Glutamatergic neuron (in vitro differentiated cells): Measurements from ENCODE around the gene AMIGO3. TPM values are rescaled to one million over a fixed set of nuclear protein-coding genes. Genes with fewer than 3 reads are reported as not detected.
A peak's percentile ranks its signal among the peaks of the same experiment; 100 is the strongest.
"Not testable (repeated sequence)": the region's sequence is repeated elsewhere in the genome, so short reads cannot be mapped to it uniquely, and the experiment has no call there.

ENCODE experiments used
- DNase-seq: peaks from one replicate; pipeline ENCODE4 v3.0.0; 2022
- H3K27ac Mint-ChIP-seq: one replicate; pipeline ENCODE4 v1.8.0; 2020; ENCODE audit warnings: mild to moderate bottlenecking, mixed read lengths, inconsistent platforms; ENCODE audit not compliant: unreplicated experiment
- H3K27me3 Mint-ChIP-seq: one replicate; pipeline ENCODE4 v1.8.0; 2020; ENCODE audit warnings: mild to moderate bottlenecking, moderate library complexity, mixed read lengths, inconsistent platforms; ENCODE audit not compliant: unreplicated experiment
- H3K36me3 Mint-ChIP-seq: one replicate; pipeline ENCODE4 v1.8.0; 2020; ENCODE audit warnings: mild to moderate bottlenecking, mixed read lengths, inconsistent platforms; ENCODE audit not compliant: unreplicated experiment
- H3K4me1 Mint-ChIP-seq: one replicate; pipeline ENCODE4 v1.8.0; 2020; ENCODE audit warnings: mild to moderate bottlenecking, low read depth, mixed read lengths, inconsistent platforms; ENCODE audit not compliant: unreplicated experiment
- H3K4me3 Mint-ChIP-seq: one replicate; pipeline ENCODE4 v1.8.0; 2020; ENCODE audit warnings: mild to moderate bottlenecking, mixed read lengths, inconsistent platforms; ENCODE audit not compliant: unreplicated experiment
- H3K9me3 Mint-ChIP-seq: one replicate; pipeline ENCODE4 v1.8.0; 2020; ENCODE audit warnings: mild to moderate bottlenecking, moderate library complexity, mixed read lengths, inconsistent platforms; ENCODE audit not compliant: unreplicated experiment
- total RNA-seq: library from RNA; stranded (reverse); fragmentation: NEBNext Ultra II Directional; extraction: Animal tissue kit (Norgen Biotek cat#: 25700); gene quantifications from one replicate; pipeline ENCODE4 v1.2.1, GENCODE V29; 2021; ENCODE audit not compliant: unreplicated experiment
- TF ChIP-seq, protein P1 (sequence below): fragments of 200-600 bp; sonication (generic); IDR thresholded peaks from one replicate; pipeline ENCODE4 v1.5.0; 2021; ENCODE audit not compliant: partially characterized antibody, unreplicated experiment

The AMIGO3 gene
- total RNA-seq, 1 donor from 2014 or later: 1.4 TPM

DNA sequence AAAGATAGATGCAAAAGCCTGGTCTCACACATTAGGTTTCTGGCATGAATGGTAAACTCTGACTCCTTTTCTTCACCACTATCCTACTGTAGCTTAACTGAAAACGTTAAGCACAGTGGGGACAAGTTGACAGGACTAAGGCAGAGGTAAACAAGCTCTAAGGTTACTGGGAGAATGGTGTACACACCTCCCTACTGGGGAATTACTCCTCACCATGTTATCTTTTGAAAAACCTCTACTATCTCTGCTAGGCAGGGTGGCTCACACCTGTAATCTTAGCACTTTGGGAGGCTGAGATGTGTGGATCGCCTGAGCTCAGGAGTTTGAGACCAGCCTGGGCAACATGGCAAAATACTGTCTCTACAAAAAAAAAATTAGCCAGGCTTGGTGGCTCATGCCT lies 37.7 kb upstream of the AMIGO3 start:
- DNase-seq: no peak
- Mint-ChIP-seq H3K36me3 (no peaks in the 10 kb centered on the region), H3K9me3 (no peaks in the 10 kb centered on the region), H3K4me3 (no peak overlapping the region), H3K27ac (no peak overlapping the region), H3K4me1 (no peaks in the 10 kb centered on the region), H3K27me3 (peaks cover 4% of the 10 kb centered on the region)
- TF ChIP-seq, protein P1, sequence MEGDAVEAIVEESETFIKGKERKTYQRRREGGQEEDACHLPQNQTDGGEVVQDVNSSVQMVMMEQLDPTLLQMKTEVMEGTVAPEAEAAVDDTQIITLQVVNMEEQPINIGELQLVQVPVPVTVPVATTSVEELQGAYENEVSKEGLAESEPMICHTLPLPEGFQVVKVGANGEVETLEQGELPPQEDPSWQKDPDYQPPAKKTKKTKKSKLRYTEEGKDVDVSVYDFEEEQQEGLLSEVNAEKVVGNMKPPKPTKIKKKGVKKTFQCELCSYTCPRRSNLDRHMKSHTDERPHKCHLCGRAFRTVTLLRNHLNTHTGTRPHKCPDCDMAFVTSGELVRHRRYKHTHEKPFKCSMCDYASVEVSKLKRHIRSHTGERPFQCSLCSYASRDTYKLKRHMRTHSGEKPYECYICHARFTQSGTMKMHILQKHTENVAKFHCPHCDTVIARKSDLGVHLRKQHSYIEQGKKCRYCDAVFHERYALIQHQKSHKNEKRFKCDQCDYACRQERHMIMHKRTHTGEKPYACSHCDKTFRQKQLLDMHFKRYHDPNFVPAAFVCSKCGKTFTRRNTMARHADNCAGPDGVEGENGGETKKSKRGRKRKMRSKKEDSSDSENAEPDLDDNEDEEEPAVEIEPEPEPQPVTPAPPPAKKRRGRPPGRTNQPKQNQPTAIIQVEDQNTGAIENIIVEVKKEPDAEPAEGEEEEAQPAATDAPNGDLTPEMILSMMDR: no peak

DNA sequence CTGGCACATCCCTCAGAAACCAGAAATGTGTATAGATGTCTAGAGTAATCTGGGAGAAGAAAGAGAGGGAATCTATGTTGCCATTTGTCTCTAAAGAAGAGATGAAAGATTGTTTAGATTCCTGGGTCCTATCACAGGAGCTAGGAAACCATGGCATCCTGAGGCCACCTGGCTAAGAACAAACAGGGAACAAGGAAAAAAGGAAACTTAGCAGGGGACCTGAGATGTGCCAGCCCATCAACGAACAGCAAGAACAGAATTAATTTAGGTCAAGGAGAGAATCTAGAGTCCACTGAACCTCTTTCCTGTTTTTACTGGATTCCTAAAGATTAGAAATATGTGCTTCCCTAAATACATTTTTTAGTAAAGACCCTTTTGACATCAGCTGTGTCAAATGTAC lies 36.6 kb upstream of the AMIGO3 start:
- peaks cover 4% of the 10 kb centered on the region for H3K27me3 Mint-ChIP-seq
- TF ChIP-seq, protein P1: no peak
- H3K27ac Mint-ChIP-seq: no peak overlapping the region
- H3K36me3 Mint-ChIP-seq: no peaks in the 10 kb centered on the region
- no peak for DNase-seq
- no peak overlapping the region for H3K4me3 Mint-ChIP-seq
- no peaks in the 10 kb centered on the region for H3K4me1 Mint-ChIP-seq
- H3K9me3 Mint-ChIP-seq: no peaks in the 10 kb centered on the region

DNA sequence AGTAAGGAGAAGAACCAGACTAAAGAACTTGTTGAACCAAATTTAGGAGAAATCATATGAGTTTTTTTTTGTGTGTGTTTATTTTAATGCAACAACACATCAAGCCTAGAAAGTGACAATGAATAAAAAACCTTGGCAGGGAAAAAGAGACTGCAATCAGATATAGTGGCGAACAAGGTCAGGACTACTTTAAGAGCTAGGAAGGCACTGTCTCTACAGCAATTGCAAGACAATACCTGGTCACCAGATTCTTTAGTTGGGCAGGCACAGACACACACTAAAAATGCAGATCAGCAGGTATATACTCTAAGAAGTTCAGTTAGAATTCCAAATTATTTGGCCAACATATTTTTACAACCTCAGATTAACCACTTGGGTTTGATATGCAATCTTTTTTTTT lies 35.1 kb upstream of the AMIGO3 start:
- TF ChIP-seq, protein P1: no peak
- no peak for DNase-seq
- Mint-ChIP-seq H3K4me3 (no peak overlapping the region), H3K36me3 (no peaks in the 10 kb centered on the region), H3K27me3 (peaks cover 4% of the 10 kb centered on the region), H3K9me3 (no peaks in the 10 kb centered on the region), H3K27ac (no peak overlapping the region), H3K4me1 (no peaks in the 10 kb centered on the region)

DNA sequence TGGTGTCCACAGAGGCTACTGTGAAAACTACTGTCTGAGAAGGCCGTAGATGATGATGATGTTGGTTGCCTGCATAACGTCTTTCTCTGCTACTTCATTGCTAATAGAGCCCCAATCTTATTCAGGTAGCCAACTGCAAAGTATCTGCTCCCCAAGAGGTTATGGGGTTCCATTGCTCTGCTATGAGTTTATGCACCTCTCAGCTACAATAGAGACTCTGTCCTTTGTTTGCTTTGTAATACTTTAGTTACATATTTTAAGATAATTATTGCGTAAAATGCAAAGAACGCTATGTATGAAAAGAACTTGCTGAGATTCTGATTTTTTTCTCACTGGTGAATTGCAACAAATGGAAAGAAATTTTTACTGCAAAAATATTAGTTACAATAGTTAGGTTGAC lies 32.0 kb upstream of the AMIGO3 start:
- Mint-ChIP-seq H3K9me3 (no peaks in the 10 kb centered on the region), H3K4me3 (no peak overlapping the region), H3K36me3 (no peaks in the 10 kb centered on the region), H3K27ac (no peak overlapping the region), H3K4me1 (peaks cover 5% of the 10 kb centered on the region), H3K27me3 (peaks cover 4% of the 10 kb centered on the region)
- TF ChIP-seq, protein P1: no peak
- no peak for DNase-seq

DNA sequence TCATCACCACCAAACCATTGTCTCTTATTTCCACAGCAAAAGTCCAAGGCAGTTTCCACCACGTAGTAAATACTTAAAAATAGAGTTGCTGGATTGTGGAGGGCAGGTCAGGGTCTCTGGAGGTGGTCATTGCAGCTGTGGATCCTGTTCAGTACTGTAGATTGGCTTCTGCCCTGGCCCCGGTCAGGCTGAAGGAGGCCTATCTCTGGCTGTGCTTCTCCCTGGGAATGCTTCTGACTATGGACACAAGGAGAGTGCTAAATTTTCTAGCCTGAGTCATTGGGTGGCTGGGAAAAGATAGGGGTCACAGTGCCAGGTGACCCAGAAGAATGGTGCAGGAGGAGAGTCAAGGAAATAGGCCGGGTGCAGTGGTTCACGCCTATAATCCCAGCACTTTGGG lies 30.6 kb upstream of the AMIGO3 start:
- TF ChIP-seq, protein P1: no peak

DNA sequence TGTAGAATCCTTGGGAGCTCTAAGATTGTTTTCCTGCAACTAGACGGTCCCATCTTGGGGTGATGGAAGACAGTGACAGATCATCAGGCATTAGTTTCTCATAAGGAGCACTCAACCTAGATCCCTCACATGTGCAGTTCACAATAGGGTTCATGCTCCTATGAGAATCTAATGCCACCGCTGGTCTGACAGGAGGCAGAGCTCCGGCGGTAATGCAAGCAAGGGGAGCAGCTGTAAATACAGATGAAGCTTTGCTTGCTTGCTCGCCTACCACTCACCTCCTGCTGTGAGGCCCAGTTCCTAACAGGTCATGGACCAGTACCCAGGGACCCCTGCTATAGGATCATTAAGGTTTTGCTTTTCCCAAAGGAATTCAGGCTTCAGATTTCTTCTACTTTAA lies 29.4 kb upstream of the AMIGO3 start:
- not testable (repeated sequence) for H3K4me1 Mint-ChIP-seq, H3K27ac Mint-ChIP-seq

More for the DNA sequence above, 30.6 kb upstream of the AMIGO3 start:
- no peaks in the 10 kb centered on the region for H3K36me3 Mint-ChIP-seq
- H3K27me3 Mint-ChIP-seq: peaks cover 4% of the 10 kb centered on the region
- no peak overlapping the region for H3K27ac Mint-ChIP-seq
- peaks cover 5% of the 10 kb centered on the region for H3K4me1 Mint-ChIP-seq
- H3K4me3 Mint-ChIP-seq: no peak overlapping the region
- DNase-seq: no peak
- H3K9me3 Mint-ChIP-seq: no peaks in the 10 kb centered on the region

More for the DNA sequence above, 29.4 kb upstream of the AMIGO3 start:
- not testable (repeated sequence) for H3K4me3 Mint-ChIP-seq, H3K36me3 Mint-ChIP-seq, H3K9me3 Mint-ChIP-seq, H3K27me3 Mint-ChIP-seq
- DNase-seq: peak; percentile 42
